Measurements from ENCODE around the gene MTHFD2L. TPM values are rescaled to one million over a fixed set of nuclear protein-coding genes. Genes with fewer than 3 reads are reported as not detected.

The MTHFD2L gene
- total and polyA plus RNA-seq, 2 donors (not counting 3 experiments of a cell fraction or from before 2014, with no cell fraction given), result 6.9 to 15.2 TPM

DNA sequence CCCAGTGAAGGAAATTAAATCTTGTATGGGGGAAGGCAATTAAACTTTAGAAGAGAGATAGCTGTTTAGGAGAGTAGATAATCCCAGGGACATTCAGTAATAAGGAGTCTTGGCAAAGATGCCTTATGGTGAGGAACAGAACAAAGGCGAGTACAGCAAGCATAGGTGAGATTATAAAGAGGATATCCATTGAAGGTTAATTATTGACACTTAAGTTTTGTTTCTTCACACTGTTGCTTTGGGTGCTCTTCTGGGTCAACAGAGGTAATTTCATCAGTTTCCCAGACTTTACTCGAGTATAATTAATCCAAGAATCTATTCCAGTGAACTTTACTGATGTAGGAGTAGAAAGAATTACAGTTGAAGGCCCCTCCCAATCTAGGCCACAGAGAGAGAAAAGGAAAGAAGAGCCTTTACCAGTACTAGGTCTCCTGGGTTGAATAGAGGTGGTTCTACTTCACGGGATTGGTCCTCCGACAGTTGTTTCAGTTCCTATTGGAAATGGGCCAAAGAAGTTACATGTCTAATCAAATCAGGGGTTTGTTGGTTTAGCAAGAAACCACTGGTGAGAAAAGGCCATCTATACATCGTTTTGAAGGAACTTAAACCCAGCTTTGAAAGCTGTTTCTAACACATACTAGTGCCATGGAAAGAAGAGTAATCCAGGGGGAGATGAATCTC is 177.6 kb downstream of the MTHFD2L start:
- Histone ChIP-seq H4K20me1 (replicated peaks; ENCODE audit: control insufficient read depth, extremely low read depth, insufficient read depth, low read length) (no peaks in the 10 kb centered on the region), H3K9me3 (replicated peaks; ENCODE audit: control insufficient read depth, insufficient read depth, low read length) (no peaks in the 10 kb centered on the region), H3K4me3 (replicated peaks in 1 of 3; ENCODE audit: insufficient read depth in 1 of 3, low read depth in 1 of 3, low read length in 3 of 3) (no peak overlapping the region), H3K4me1 (ENCODE audit: control insufficient read depth, extremely low read depth, insufficient read depth, low read length) (no peaks in the 10 kb centered on the region), H3K27me3 (ENCODE audit: control insufficient read depth in 2 of 2, insufficient read depth in 2 of 2, low read length in 2 of 2) (no peaks in the 10 kb centered on the region), H2AFZ (ENCODE audit: low read depth, low read length) (no peak overlapping the region), H3K79me2 (ENCODE audit: control insufficient read depth, insufficient read depth, low read length) (no peaks in the 10 kb centered on the region), H3K27ac (ENCODE audit: insufficient read depth, low read depth, low read length) (no peak overlapping the region), H3K4me2 (ENCODE audit: insufficient read depth, low read length) (no peak overlapping the region), H3K36me3 (ENCODE audit: control insufficient read depth in 2 of 2, extremely low read depth in 1 of 2, insufficient read depth in 2 of 2, low read length in 2 of 2) (no peaks in the 10 kb centered on the region), H3K9ac (replicated peaks; ENCODE audit: extremely low read depth, insufficient read depth, low read length) (no peak overlapping the region), H3K9me1 (replicated peaks; ENCODE audit: control insufficient read depth, extremely low read depth, insufficient read depth, low read length) (no peaks in the 10 kb centered on the region)
- TF ChIP-seq, protein P1, sequence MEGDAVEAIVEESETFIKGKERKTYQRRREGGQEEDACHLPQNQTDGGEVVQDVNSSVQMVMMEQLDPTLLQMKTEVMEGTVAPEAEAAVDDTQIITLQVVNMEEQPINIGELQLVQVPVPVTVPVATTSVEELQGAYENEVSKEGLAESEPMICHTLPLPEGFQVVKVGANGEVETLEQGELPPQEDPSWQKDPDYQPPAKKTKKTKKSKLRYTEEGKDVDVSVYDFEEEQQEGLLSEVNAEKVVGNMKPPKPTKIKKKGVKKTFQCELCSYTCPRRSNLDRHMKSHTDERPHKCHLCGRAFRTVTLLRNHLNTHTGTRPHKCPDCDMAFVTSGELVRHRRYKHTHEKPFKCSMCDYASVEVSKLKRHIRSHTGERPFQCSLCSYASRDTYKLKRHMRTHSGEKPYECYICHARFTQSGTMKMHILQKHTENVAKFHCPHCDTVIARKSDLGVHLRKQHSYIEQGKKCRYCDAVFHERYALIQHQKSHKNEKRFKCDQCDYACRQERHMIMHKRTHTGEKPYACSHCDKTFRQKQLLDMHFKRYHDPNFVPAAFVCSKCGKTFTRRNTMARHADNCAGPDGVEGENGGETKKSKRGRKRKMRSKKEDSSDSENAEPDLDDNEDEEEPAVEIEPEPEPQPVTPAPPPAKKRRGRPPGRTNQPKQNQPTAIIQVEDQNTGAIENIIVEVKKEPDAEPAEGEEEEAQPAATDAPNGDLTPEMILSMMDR (IDR thresholded peaks at IDR 0.05; ENCODE audit: extremely low read depth in 1 of 2, insufficient read depth in 1 of 2, low read depth in 1 of 2, low read length in 2 of 2), result no peak
- TF ChIP-seq MYC (IDR thresholded peaks at IDR 0.05; ENCODE audit: low read depth, low read length) (no peak), MAX (IDR thresholded peaks at IDR 0.05; ENCODE audit: insufficient read depth, insufficient read length) (no peak), POLR2AphosphoS5 (IDR thresholded peaks at IDR 0.05; ENCODE audit: insufficient read depth, low read depth, low read length) (no peak)
- no TSS peak for BruUV-seq (replicated peaks)
- intact Hi-C loops (cut with micrococcal nuclease), result no loop called here
- CTCF ChIA-PET, result interaction anchor here (1.2 kb wide), 1 partner anchor 14 kb away, joined by 3 read pairs; no protein-coding TSS in a partner anchor
- no peak for FAIRE-seq
- POLR2A ChIA-PET, result no interaction called here
- dilution Hi-C loops (cut with MboI; ENCODE audit: extremely low pct_ligation_motif_present, low sequenced_read_pairs), result no loop called here
- no peak for DNase-seq (ENCODE audit: low read depth, low spot score)
